MM.1S (cell line): ENCODE results near the gene PCCA.

Source experiments
- DNase-seq: peaks from one replicate; pipeline ENCODE4 v3.0.0-alpha.2; 2015
- H2AFZ ChIP-seq: fragments of 300-600 bp; sonication (generic); 2 replicates; pipeline ENCODE4 v1.6.0; 2016; ENCODE audit warnings: antibody characterized with exemption, low read length
- H3F3A ChIP-seq: fragments of 300-600 bp; sonication (generic); 2 replicates; pipeline ENCODE4 v1.6.1; 2016; ENCODE audit warnings: mild to moderate bottlenecking, antibody characterized with exemption, low read length, moderate library complexity, mixed read lengths; ENCODE audit not compliant: insufficient read depth
- H3K27ac ChIP-seq: fragments of 300-600 bp; sonication (generic); 2 replicates; pipeline ENCODE4 v1.5.1; 2016; ENCODE audit warnings: mild to moderate bottlenecking, low read length
- H3K27me3 ChIP-seq: fragments of 300-600 bp; sonication (generic); replicated peaks from 2 replicates; pipeline ENCODE4 v1.6.0; 2016; ENCODE audit warnings: low read length; ENCODE audit not compliant: insufficient read depth
- H3K36me3 ChIP-seq: fragments of 300-600 bp; sonication (generic); replicated peaks from 2 replicates; pipeline ENCODE4 v1.6.1; 2016; ENCODE audit warnings: mild to moderate bottlenecking, low read length, mixed read lengths; ENCODE audit not compliant: insufficient read depth
- H3K4me1 ChIP-seq: fragments of 300-600 bp; sonication (generic); 2 replicates; pipeline ENCODE4 v1.6.1; 2016; ENCODE audit warnings: low read length, mixed read lengths
- H3K4me2 ChIP-seq: fragments of 300-600 bp; sonication (generic); 2 replicates; pipeline ENCODE4 v1.6.0; 2016; ENCODE audit warnings: low read depth, low read length
- H3K4me3 ChIP-seq: fragments of 300-600 bp; sonication (generic); 2 replicates; pipeline ENCODE4 v1.5.1; 2016; ENCODE audit warnings: low read length, mixed read lengths
- H3K79me2 ChIP-seq: fragments of 300-600 bp; sonication (generic); 2 replicates; pipeline ENCODE4 v1.6.1; 2016; ENCODE audit warnings: mixed run types, low read length, mixed read lengths
- H3K9ac ChIP-seq: fragments of 300-600 bp; sonication (generic); 2 replicates; pipeline ENCODE4 v1.6.1; 2016; ENCODE audit warnings: low read length, mixed read lengths
- H3K9me2 ChIP-seq: fragments of 300-600 bp; sonication (generic); replicated peaks from 2 replicates; pipeline ENCODE4 v1.6.1; 2016; ENCODE audit warnings: mild to moderate bottlenecking, low read length, mixed read lengths; ENCODE audit not compliant: insufficient read depth
- H3K9me3 ChIP-seq: fragments of 300-600 bp; sonication (generic); replicated peaks from 2 replicates; pipeline ENCODE4 v1.6.1; 2016; ENCODE audit warnings: mild to moderate bottlenecking, low read length, mixed read lengths; ENCODE audit not compliant: insufficient read depth
- H4K20me1 ChIP-seq: fragments of 300-600 bp; sonication (generic); 2 replicates; pipeline ENCODE4 v1.6.1; 2016; ENCODE audit warnings: mild to moderate bottlenecking, low read length, moderate library complexity, mixed read lengths; ENCODE audit not compliant: insufficient read depth
- EZH2 ChIP-seq: fragments of 300-600 bp; sonication (generic); optimal IDR thresholded peaks from 2 replicates; pipeline ENCODE3; 2017; ENCODE audit warnings: low read depth, mild to moderate bottlenecking, antibody characterized with exemption, low read length, mixed read lengths
- EZH2phosphoT487 ChIP-seq: fragments of 300-600 bp; sonication (generic); IDR thresholded peaks from 2 replicates; pipeline ENCODE4 v1.6.1; 2018; ENCODE audit warnings: antibody characterized with exemption, low read length
- TF ChIP-seq, protein P1 (sequence below): fragments of 300-600 bp; sonication (generic); IDR thresholded peaks from 2 replicates; pipeline ENCODE4 v1.5.1; 2016; ENCODE audit warnings: antibody characterized with exemption, low read length, mixed read lengths

PCCA gene

DNA sequence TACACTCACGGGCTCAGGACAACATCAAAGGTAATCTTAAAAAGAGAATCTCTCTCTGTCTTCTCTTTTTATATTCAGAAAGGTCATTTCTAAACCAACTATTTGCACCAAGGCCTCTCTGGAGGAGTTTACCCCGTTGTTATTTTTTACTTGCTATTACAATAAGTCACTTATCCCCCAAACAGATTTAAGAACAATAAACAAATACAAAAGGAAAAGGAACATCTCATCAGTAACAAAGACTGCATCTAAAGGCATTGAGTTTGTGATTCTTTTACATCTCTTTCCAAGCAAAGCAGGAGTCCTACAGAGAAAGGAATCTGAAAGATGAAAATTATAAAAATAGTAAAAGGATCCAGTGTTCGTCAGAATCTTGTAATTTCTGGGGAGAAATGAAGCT lies 424.3 kb downstream of the PCCA start:
- H3K4me3 ChIP-seq = no peak overlapping the region
- no peaks in the 10 kb centered on the region for H3K79me2 ChIP-seq
- no peaks in the 10 kb centered on the region for H3K36me3 ChIP-seq
- no peak overlapping the region for H3K4me2 ChIP-seq
- no peaks in the 10 kb centered on the region for H3K9me3 ChIP-seq
- no peaks in the 10 kb centered on the region for H4K20me1 ChIP-seq
- H2AFZ ChIP-seq = no peak overlapping the region
- H3K27me3 ChIP-seq = no peaks in the 10 kb centered on the region
- no peaks in the 10 kb centered on the region for H3K4me1 ChIP-seq
- no peak for DNase-seq
- no peak overlapping the region for H3K27ac ChIP-seq
- H3K9ac ChIP-seq = no peak overlapping the region
- H3F3A ChIP-seq = no peaks in the 10 kb centered on the region
- no peaks in the 10 kb centered on the region for H3K9me2 ChIP-seq
- TF ChIP-seq EZH2phosphoT487 (no peak), EZH2 (no peak)
- TF ChIP-seq, protein P1, sequence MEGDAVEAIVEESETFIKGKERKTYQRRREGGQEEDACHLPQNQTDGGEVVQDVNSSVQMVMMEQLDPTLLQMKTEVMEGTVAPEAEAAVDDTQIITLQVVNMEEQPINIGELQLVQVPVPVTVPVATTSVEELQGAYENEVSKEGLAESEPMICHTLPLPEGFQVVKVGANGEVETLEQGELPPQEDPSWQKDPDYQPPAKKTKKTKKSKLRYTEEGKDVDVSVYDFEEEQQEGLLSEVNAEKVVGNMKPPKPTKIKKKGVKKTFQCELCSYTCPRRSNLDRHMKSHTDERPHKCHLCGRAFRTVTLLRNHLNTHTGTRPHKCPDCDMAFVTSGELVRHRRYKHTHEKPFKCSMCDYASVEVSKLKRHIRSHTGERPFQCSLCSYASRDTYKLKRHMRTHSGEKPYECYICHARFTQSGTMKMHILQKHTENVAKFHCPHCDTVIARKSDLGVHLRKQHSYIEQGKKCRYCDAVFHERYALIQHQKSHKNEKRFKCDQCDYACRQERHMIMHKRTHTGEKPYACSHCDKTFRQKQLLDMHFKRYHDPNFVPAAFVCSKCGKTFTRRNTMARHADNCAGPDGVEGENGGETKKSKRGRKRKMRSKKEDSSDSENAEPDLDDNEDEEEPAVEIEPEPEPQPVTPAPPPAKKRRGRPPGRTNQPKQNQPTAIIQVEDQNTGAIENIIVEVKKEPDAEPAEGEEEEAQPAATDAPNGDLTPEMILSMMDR = no peak

DNA sequence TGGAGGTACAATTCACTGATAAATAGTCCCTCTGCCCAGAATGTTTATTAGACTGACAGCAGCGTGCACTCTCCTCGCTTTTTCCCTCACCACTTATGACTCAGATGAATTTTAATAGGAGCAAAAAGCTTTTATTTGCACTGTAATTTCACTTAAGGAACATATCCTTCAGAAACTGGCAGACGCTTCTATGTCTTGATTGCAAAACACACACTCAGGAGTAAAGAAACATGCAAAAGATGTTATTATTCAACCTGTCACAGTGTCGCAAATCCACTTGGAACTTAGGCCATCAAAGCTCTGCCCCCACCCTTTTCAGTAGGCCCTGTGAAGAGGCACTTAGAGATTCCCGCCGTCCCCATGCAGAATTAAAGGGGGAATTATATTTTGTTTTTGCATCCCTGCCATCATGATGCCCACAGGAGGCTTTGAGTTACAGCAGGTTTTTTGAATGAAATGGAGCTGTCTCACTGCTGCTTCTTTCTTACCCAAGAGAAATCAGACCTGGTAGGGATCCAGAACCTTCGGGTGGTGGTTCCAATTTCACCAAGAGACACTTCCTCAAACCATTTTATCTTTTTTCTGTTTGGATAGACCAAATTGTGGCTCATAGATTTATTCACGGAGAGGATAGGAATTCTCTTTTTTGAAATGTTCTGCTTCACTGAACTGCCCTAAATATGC lies 425.2 kb downstream of the PCCA start:
- no peak overlapping the region for H3K9ac ChIP-seq
- no peak overlapping the region for H3K4me3 ChIP-seq
- no peaks in the 10 kb centered on the region for H3K27me3 ChIP-seq
- no peaks in the 10 kb centered on the region for H3K79me2 ChIP-seq
- no peaks in the 10 kb centered on the region for H3K36me3 ChIP-seq
- no peaks in the 10 kb centered on the region for H4K20me1 ChIP-seq
- no peaks in the 10 kb centered on the region for H3K4me1 ChIP-seq
- no peaks in the 10 kb centered on the region for H3K9me3 ChIP-seq
- H3K4me2 ChIP-seq = no peak overlapping the region
- H3K9me2 ChIP-seq = no peaks in the 10 kb centered on the region
- TF ChIP-seq EZH2 = no peak
- no peak for TF ChIP-seq EZH2phosphoT487
- TF ChIP-seq, protein P1 = no peak
- H2AFZ ChIP-seq = no peak overlapping the region
- H3K27ac ChIP-seq = no peak overlapping the region
- no peaks in the 10 kb centered on the region for H3F3A ChIP-seq
- no peak for DNase-seq

DNA sequence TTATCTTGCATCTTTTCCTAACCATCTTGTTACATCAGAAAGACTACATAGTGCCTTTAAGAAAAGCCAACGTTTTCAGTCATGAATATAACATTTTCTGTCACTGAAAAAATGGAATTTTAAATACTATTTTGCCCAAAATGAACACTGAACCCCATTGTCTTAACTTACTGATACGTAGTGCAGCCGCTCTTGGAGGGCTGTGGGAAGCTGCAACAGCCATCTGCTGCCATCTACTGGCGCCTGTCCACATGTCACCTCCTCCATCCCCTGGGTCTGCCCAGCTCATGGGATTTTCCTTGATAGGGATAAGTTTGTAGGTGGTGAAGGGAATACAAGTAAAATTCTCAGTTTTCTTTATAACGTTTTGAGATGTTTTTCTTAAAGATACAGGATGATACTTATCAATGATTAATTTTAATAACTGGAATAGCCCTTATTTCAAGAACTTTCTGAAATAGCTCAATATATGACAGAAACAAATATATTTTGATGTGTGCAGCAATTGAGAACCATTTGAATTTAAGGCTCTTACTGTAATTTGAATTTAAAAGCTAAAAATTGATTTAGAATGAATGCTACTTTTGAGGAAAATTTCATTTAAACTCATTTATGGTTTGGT lies 426.0 kb downstream of the PCCA start:
- TF ChIP-seq EZH2 (no peak), EZH2phosphoT487 (no peak)
- TF ChIP-seq, protein P1 = peak; percentile 96
- no peak overlapping the region for H3K27ac ChIP-seq
- peak; percentile 52 for DNase-seq

More for the DNA sequence above, 426.0 kb downstream of the PCCA start:
- Histone ChIP-seq H3K9me2 (no peaks in the 10 kb centered on the region), H3K9me3 (no peaks in the 10 kb centered on the region), H2AFZ (no peak overlapping the region), H3K27me3 (no peaks in the 10 kb centered on the region), H3K4me1 (no peaks in the 10 kb centered on the region), H3K4me2 (no peak overlapping the region), H4K20me1 (no peaks in the 10 kb centered on the region), H3K4me3 (no peak overlapping the region), H3K36me3 (no peaks in the 10 kb centered on the region), H3K9ac (no peak overlapping the region), H3K79me2 (no peaks in the 10 kb centered on the region), H3F3A (no peaks in the 10 kb centered on the region)
